Neural cell (in vitro differentiated cells): ENCODE data around the gene SPOCK1.

ENCODE experiments used
- EP300 ChIP-seq: fragments of 450-650 bp; conservative IDR thresholded peaks from 2 replicates; pipeline ENCODE4 v1.6.1; 2014; ENCODE audit warnings: antibody characterized with exemption, mild to moderate bottlenecking, moderate library complexity; ENCODE audit not compliant: poor library complexity, severe bottlenecking
- POLR2AphosphoS5 ChIP-seq: IDR thresholded peaks from 2 replicates; pipeline ENCODE4 v1.6.1; 2012
- SMC3 ChIP-seq: fragments of 450-650 bp; conservative IDR thresholded peaks from 2 replicates; pipeline ENCODE4 v1.6.1; 2014; ENCODE audit warnings: antibody characterized with exemption, mild to moderate bottlenecking, moderate library complexity; ENCODE audit not compliant: poor library complexity
- TF ChIP-seq, protein P1 (sequence below): fragments of 450-650 bp; IDR thresholded peaks from 2 replicates; pipeline ENCODE4 v1.5.1; 2014; ENCODE audit warnings: antibody characterized with exemption, mild to moderate bottlenecking, moderate library complexity; ENCODE audit not compliant: poor library complexity, severe bottlenecking
- TF ChIP-seq, protein P2 (sequence below): IDR thresholded peaks from 2 replicates; pipeline ENCODE4 v1.6.1; 2012; ENCODE audit warnings: borderline replicate concordance

DNA sequence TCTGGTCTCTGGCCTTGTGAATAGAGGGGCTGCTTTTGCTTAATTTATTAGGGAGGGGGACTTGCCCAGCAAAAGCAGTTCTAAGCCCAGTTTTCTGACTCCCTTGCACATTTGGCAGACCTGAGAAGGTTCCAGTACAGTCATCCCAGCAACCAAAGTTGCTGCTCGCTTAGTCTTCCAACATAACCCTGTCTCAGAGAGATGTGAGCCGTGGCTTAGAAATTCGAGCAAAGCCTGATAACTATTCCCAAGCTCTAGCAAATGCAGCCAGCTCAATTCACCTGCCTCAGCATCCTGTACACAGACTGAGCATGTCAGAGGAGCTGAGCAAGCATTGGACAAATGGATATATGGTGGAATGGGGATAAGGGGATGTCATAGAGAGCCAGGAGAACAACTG lies 401.9 kb downstream of the SPOCK1 start:
- TF ChIP-seq, protein P1, sequence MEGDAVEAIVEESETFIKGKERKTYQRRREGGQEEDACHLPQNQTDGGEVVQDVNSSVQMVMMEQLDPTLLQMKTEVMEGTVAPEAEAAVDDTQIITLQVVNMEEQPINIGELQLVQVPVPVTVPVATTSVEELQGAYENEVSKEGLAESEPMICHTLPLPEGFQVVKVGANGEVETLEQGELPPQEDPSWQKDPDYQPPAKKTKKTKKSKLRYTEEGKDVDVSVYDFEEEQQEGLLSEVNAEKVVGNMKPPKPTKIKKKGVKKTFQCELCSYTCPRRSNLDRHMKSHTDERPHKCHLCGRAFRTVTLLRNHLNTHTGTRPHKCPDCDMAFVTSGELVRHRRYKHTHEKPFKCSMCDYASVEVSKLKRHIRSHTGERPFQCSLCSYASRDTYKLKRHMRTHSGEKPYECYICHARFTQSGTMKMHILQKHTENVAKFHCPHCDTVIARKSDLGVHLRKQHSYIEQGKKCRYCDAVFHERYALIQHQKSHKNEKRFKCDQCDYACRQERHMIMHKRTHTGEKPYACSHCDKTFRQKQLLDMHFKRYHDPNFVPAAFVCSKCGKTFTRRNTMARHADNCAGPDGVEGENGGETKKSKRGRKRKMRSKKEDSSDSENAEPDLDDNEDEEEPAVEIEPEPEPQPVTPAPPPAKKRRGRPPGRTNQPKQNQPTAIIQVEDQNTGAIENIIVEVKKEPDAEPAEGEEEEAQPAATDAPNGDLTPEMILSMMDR = no peak
- TF ChIP-seq POLR2AphosphoS5 = no peak
- TF ChIP-seq SMC3 = no peak
- TF ChIP-seq, protein P2, sequence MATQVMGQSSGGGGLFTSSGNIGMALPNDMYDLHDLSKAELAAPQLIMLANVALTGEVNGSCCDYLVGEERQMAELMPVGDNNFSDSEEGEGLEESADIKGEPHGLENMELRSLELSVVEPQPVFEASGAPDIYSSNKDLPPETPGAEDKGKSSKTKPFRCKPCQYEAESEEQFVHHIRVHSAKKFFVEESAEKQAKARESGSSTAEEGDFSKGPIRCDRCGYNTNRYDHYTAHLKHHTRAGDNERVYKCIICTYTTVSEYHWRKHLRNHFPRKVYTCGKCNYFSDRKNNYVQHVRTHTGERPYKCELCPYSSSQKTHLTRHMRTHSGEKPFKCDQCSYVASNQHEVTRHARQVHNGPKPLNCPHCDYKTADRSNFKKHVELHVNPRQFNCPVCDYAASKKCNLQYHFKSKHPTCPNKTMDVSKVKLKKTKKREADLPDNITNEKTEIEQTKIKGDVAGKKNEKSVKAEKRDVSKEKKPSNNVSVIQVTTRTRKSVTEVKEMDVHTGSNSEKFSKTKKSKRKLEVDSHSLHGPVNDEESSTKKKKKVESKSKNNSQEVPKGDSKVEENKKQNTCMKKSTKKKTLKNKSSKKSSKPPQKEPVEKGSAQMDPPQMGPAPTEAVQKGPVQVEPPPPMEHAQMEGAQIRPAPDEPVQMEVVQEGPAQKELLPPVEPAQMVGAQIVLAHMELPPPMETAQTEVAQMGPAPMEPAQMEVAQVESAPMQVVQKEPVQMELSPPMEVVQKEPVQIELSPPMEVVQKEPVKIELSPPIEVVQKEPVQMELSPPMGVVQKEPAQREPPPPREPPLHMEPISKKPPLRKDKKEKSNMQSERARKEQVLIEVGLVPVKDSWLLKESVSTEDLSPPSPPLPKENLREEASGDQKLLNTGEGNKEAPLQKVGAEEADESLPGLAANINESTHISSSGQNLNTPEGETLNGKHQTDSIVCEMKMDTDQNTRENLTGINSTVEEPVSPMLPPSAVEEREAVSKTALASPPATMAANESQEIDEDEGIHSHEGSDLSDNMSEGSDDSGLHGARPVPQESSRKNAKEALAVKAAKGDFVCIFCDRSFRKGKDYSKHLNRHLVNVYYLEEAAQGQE = no peak
- TF ChIP-seq EP300 = no peak
